Mesendoderm (in vitro differentiated cells): ENCODE data around the gene LENEP.

Source experiments
- DNase-seq: peaks from one replicate; pipeline ENCODE4 v3.0.0; 2013
- H2AK5ac ChIP-seq: 2 replicates; pipeline ENCODE4 v1.6.1; 2013; ENCODE audit warnings: low read length, inconsistent platforms
- H2BK120ac ChIP-seq: 2 replicates; pipeline ENCODE4 v1.6.1; 2013; ENCODE audit warnings: low read depth, mild to moderate bottlenecking, low read length, moderate library complexity, mixed read lengths
- H2BK15ac ChIP-seq: replicated peaks from 2 replicates; pipeline ENCODE4 v1.6.1; 2013; ENCODE audit warnings: low read depth, mild to moderate bottlenecking, moderate library complexity
- H2BK5ac ChIP-seq: 2 replicates; pipeline ENCODE4 v1.6.1; 2013; ENCODE audit warnings: low read length, inconsistent platforms
- H3K18ac ChIP-seq: 2 replicates; pipeline ENCODE4 v1.6.1; 2013; ENCODE audit warnings: mild to moderate bottlenecking, low read length, mixed read lengths
- H3K23ac ChIP-seq: one replicate; pipeline ENCODE4 v1.6.1; 2013; ENCODE audit warnings: low read length
- H3K27ac ChIP-seq: 2 replicates; pipeline ENCODE4 v1.5.1; 2013; ENCODE audit warnings: low read depth, mild to moderate bottlenecking, inconsistent platforms, low read length, moderate library complexity
- H3K27me3 ChIP-seq: 2 replicates; pipeline ENCODE4 v1.6.1; 2013; ENCODE audit warnings: low read length, control low read depth, mild to moderate bottlenecking, inconsistent platforms; ENCODE audit not compliant: insufficient read depth, poor library complexity
- H3K36me3 ChIP-seq: 2 replicates; pipeline ENCODE4 v1.6.1; 2013; ENCODE audit warnings: low read length, inconsistent platforms; ENCODE audit not compliant: control insufficient read depth, insufficient read depth
- H3K4ac ChIP-seq: one replicate; pipeline ENCODE4 v1.6.1; 2013; ENCODE audit warnings: low read depth, mild to moderate bottlenecking, low read length, moderate library complexity
- H3K4me1 ChIP-seq: 2 replicates; pipeline ENCODE4 v1.6.1; 2013; ENCODE audit warnings: low read depth, low read length, inconsistent platforms; ENCODE audit not compliant: control insufficient read depth
- H3K4me2 ChIP-seq: 2 replicates; pipeline ENCODE4 v1.6.1; 2013; ENCODE audit warnings: low read length
- H3K4me3 ChIP-seq: 2 replicates; pipeline ENCODE4 v1.5.1; 2013; ENCODE audit warnings: mild to moderate bottlenecking, low read length
- H3K56ac ChIP-seq: one replicate; pipeline ENCODE4 v1.6.1; 2013; ENCODE audit warnings: low read length
- H3K79me1 ChIP-seq: 2 replicates; pipeline ENCODE4 v1.6.1; 2013; ENCODE audit warnings: low read length, inconsistent platforms
- H3K79me2 ChIP-seq: 2 replicates; pipeline ENCODE4 v1.6.1; 2013; ENCODE audit warnings: mild to moderate bottlenecking, low read length; ENCODE audit not compliant: control insufficient read depth, insufficient read depth
- H3K9ac ChIP-seq: 2 replicates; pipeline ENCODE4 v1.6.1; 2013; ENCODE audit warnings: low read length, inconsistent platforms
- H4K5ac ChIP-seq: one replicate; pipeline ENCODE4 v1.6.1; 2013; ENCODE audit warnings: low read length
- H4K8ac ChIP-seq: one replicate; pipeline ENCODE4 v1.6.1; 2013; ENCODE audit warnings: low read depth, mild to moderate bottlenecking, control low read depth, low read length, moderate library complexity
- WGBS: extraction: QIAGEN DNeasy Blood & Tissue Kit; methylation state at CpG from one replicate; pipeline ENCODE4 v1.1.7; 2013; ENCODE audit warnings: low lambda C conversion rate, missing lambda C conversion rate; ENCODE audit not compliant: insufficient coverage; ENCODE audit errors: extremely low coverage; 5-methylcytosine and 5-hydroxymethylcytosine counted together

LENEP gene

GRCh38 chr1:155003227-155003765 is 9.9 kb downstream of the LENEP start:
- Histone ChIP-seq H2BK5ac (peak overlapping the region; percentile 90), H3K4me1 (peaks cover 11% of the 10 kb centered on the region), H3K79me2 (peaks cover 21% of the 10 kb centered on the region), H4K5ac (no peak overlapping the region), H2BK120ac (peak overlapping the region; percentile 56), H3K4ac (peak overlapping the region; percentile 76), H3K4me3 (peak overlapping the region; percentile 75), H2BK15ac (peak overlapping the region; percentile 14), H3K56ac (peak overlapping the region; percentile 99), H2AK5ac (no peak overlapping the region), H4K8ac (no peak overlapping the region), H3K27me3 (no peaks in the 10 kb centered on the region), H3K9ac (peak overlapping the region; percentile 97), H3K79me1 (peaks cover 5% of the 10 kb centered on the region), H3K23ac (peak overlapping the region; percentile 20), H3K27ac (peak overlapping the region; percentile 20), H3K4me2 (peak overlapping the region; percentile 99), H3K36me3 (no peaks in the 10 kb centered on the region), H3K18ac (peak overlapping the region; percentile 89)
- peak; percentile 63 for DNase-seq
- no CpG with 5 or more reads among the region's 37 CpGs for WGBS

DNA sequence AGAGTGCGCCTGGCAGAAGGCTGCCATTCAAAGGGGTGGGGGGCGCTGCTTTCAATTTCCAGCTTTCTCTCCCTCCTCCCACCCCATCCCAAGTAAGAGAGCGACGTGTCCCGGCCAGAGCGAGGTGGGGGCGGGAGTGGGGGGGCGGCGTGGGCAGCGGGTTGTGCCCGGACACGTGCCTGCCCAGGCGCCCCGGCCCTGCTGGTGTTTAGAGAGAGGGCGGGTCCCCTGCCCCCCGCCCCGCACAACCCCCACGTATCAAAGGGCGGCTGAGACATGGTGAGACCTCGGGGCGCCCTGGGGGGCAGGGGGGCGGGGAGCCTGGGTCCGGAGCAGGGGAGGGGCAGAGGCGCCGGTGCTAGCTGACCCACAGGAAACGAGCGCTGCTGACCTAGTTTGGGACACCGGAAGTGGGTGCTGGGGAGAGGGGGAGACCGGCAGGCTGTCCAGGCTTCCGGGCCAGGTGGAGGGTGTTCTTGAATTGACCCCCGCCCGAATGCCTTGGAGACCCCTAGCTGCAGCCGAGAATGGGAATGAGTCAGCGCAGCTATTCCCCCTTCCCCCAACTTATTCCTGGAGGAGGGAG is 10.5 kb downstream of the LENEP start:
- Histone ChIP-seq H3K9ac (peak overlapping the region; percentile 97), H3K4me3 (peak overlapping the region; percentile 75), H3K79me1 (peaks cover 5% of the 10 kb centered on the region), H3K4ac (peak overlapping the region; percentile 76), H3K56ac (peak overlapping the region; percentile 99), H2AK5ac (no peak overlapping the region), H3K4me2 (peak overlapping the region; percentile 99), H3K18ac (peak overlapping the region; percentile 89), H2BK120ac (peak overlapping the region; percentile 56), H4K5ac (peak overlapping the region; percentile 33), H3K23ac (no peak overlapping the region), H3K79me2 (peaks cover 21% of the 10 kb centered on the region), H3K4me1 (peaks cover 14% of the 10 kb centered on the region), H3K36me3 (no peaks in the 10 kb centered on the region), H3K27ac (peak overlapping the region; percentile 43), H2BK5ac (peak overlapping the region; percentile 75), H2BK15ac (peak overlapping the region; percentile 14), H4K8ac (no peak overlapping the region), H3K27me3 (no peaks in the 10 kb centered on the region)
- DNase-seq: peak; percentile 72
- no CpG with 5 or more reads among the region's 34 CpGs for WGBS

DNA sequence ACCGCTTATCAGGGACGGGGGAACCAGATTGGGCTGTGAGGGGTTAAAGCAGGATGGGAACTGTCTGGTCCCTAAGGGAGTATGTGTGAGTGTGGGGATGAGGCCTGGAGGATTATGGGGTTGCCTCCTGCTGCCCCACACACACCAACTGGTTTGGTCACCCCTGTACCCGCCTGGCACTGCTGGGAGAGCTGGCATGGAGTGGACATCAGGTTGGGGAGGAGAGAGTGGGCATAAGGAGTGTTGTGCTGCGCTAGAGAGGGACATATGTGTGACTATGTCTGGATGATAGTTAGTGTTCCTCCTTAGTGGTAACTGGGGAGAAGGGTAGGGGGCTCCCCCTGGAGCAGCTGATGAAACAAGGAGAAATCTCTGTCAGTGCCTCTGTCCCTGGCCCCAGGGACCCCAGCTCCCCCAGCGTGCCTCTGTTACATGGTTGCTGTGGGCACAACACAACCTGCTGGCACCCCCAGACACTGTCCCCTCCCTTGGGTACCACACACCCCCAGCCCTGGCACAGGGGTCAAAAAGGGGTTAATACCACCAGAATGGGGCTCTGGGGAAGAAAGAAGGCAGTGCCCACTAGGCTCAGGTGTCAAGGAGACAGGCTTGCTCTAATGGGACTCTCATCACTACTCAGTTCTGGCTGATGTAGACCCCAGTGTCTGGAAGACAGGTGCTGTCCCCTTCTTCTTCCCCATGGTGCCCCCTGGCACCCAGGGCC is 11.1 kb downstream of the LENEP start:
- H4K8ac ChIP-seq: no peak overlapping the region
- H2BK120ac ChIP-seq: no peak overlapping the region
- peak overlapping the region; percentile 51 for H3K4me2 ChIP-seq
- H4K5ac ChIP-seq: peak overlapping the region; percentile 33
- no CpG with 5 or more reads among the region's 5 CpGs for WGBS
- peak overlapping the region; percentile 97 for H3K9ac ChIP-seq
- H3K36me3 ChIP-seq: no peaks in the 10 kb centered on the region
- no peak overlapping the region for H2BK15ac ChIP-seq
- H3K4me3 ChIP-seq: peak overlapping the region; percentile 41
- peaks cover 15% of the 10 kb centered on the region for H3K4me1 ChIP-seq
- peak overlapping the region; percentile 97 for H3K23ac ChIP-seq
- no peaks in the 10 kb centered on the region for H3K27me3 ChIP-seq
- H3K27ac ChIP-seq: peak overlapping the region; percentile 43
- H3K79me2 ChIP-seq: peaks cover 21% of the 10 kb centered on the region
- H3K79me1 ChIP-seq: peaks cover 5% of the 10 kb centered on the region
- no peak for DNase-seq
- peak overlapping the region; percentile 76 for H3K4ac ChIP-seq
- peak overlapping the region; percentile 89 for H3K18ac ChIP-seq
- peak overlapping the region; percentile 75 for H2BK5ac ChIP-seq
- peak overlapping the region; percentile 99 for H3K56ac ChIP-seq
- peak overlapping the region; percentile 99 for H2AK5ac ChIP-seq

GRCh38 chr1:155005076-155006011 is 12.0 kb downstream of the LENEP start:
- H3K9ac ChIP-seq: no peak overlapping the region
- no peaks in the 10 kb centered on the region for H3K27me3 ChIP-seq
- H3K4me2 ChIP-seq: no peak overlapping the region
- H2AK5ac ChIP-seq: no peak overlapping the region
- H3K4ac ChIP-seq: no peak overlapping the region
- H4K8ac ChIP-seq: no peak overlapping the region
- no peak for DNase-seq
- H3K56ac ChIP-seq: peak overlapping the region; percentile 17
- H3K27ac ChIP-seq: no peak overlapping the region
- peaks cover 15% of the 10 kb centered on the region for H3K4me1 ChIP-seq
- no peak overlapping the region for H2BK15ac ChIP-seq
- H2BK5ac ChIP-seq: no peak overlapping the region
- WGBS: no CpG with 5 or more reads among the region's 17 CpGs
- H4K5ac ChIP-seq: no peak overlapping the region
- peaks cover 21% of the 10 kb centered on the region for H3K79me2 ChIP-seq
- H3K79me1 ChIP-seq: peaks cover 5% of the 10 kb centered on the region
- H3K4me3 ChIP-seq: no peak overlapping the region
- no peak overlapping the region for H3K18ac ChIP-seq
- H3K23ac ChIP-seq: no peak overlapping the region
- H3K36me3 ChIP-seq: no peaks in the 10 kb centered on the region
- no peak overlapping the region for H2BK120ac ChIP-seq

DNA sequence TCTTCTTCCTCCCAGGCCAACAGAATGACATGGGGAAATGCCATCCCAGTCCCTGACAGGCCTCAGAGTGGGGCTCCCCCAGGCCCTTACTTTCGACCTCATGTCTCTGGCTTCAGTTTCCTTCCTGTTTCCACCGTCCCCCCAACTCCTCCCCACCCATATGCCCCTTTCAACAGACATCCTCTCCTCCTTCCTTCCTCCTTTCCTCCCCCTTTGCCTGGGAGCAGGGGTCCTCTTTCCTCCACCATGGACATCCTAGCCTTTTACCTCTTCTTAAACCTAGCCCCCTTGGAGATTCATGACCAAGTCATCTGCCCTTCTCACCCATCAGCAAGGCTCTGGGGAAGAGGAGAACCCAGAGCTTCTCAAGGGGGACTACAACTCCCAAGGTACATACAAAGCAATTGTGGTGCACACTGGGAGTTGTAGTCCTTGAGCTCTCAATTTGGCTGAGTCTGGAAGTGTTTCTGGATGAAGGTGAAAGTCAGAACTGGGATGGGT is 13.3 kb downstream of the LENEP start:
- peaks cover 21% of the 10 kb centered on the region for H3K79me2 ChIP-seq
- no peak overlapping the region for H2BK5ac ChIP-seq
- H3K9ac ChIP-seq: no peak overlapping the region
- H3K4ac ChIP-seq: no peak overlapping the region
- H3K27me3 ChIP-seq: no peaks in the 10 kb centered on the region
- no peak overlapping the region for H2BK15ac ChIP-seq
- H3K56ac ChIP-seq: no peak overlapping the region
- no peak overlapping the region for H3K18ac ChIP-seq
- H3K4me3 ChIP-seq: no peak overlapping the region
- H3K79me1 ChIP-seq: peaks cover 7% of the 10 kb centered on the region
- H2AK5ac ChIP-seq: no peak overlapping the region
- peaks cover 15% of the 10 kb centered on the region for H3K4me1 ChIP-seq
- no peak overlapping the region for H2BK120ac ChIP-seq
- H3K23ac ChIP-seq: no peak overlapping the region
- DNase-seq: peak; percentile 74
- no peak overlapping the region for H3K27ac ChIP-seq
- H4K5ac ChIP-seq: no peak overlapping the region
- no peak overlapping the region for H4K8ac ChIP-seq
- H3K4me2 ChIP-seq: no peak overlapping the region
- no peaks in the 10 kb centered on the region for H3K36me3 ChIP-seq
- no CpG with 5 or more reads among the region's 2 CpGs for WGBS
